ENCODE results near the gene HOXC11.

DNA sequence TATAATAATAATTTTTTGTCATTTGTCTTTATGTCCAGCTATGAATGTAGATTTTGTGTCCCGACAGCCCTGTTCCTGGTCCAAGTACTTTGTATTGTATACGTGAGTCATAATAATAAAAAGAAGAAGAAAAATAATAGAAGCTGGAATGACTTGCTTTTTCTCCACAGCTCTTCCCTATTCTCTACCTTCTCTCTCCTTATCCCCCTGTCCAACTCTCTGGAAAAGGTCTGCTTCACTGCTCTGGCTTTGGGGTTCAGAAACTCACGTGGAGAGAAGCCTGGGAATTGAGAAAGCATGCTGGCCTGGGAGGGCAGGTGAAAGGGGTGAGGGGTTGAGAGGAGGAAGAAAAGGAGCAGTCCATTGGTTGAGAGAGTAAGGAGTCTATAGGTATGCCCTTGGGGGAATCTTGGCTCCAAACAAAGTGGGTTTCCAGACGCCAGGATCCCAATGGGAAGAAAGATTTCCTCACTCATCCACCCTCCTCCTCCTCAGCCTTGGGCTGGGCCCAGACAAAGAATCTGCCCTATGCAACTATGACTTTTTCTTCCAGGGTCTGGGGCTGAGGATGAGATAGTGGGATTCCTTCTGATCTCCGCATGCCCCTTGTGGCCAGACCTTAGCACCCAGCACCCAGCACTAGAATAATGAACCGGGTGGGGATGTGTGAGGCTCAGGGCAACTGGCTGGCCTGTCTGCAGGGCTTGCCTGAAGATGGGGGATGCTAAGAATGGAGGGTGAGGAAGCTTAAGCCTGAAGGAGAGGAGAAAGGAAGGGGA lies 39.9 kb downstream of the HOXC11 start:
- no peak for TF ChIP-seq POLR2AphosphoS5 (IDR thresholded peaks at IDR 0.05)
- TF ChIP-seq, protein P1, sequence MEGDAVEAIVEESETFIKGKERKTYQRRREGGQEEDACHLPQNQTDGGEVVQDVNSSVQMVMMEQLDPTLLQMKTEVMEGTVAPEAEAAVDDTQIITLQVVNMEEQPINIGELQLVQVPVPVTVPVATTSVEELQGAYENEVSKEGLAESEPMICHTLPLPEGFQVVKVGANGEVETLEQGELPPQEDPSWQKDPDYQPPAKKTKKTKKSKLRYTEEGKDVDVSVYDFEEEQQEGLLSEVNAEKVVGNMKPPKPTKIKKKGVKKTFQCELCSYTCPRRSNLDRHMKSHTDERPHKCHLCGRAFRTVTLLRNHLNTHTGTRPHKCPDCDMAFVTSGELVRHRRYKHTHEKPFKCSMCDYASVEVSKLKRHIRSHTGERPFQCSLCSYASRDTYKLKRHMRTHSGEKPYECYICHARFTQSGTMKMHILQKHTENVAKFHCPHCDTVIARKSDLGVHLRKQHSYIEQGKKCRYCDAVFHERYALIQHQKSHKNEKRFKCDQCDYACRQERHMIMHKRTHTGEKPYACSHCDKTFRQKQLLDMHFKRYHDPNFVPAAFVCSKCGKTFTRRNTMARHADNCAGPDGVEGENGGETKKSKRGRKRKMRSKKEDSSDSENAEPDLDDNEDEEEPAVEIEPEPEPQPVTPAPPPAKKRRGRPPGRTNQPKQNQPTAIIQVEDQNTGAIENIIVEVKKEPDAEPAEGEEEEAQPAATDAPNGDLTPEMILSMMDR (IDR thresholded peaks at IDR 0.05): no peak
- TF ChIP-seq POLR2A (IDR thresholded peaks at IDR 0.05): no peak
